ENCODE data around the gene PHLDB3.
"Not testable (repeated sequence)": the region's sequence is repeated elsewhere in the genome, so short reads cannot be mapped to it uniquely, and the experiment has no call there.

The PHLDB3 gene

GRCh38 chr19:43446746-43447489, 57.6 kb downstream of the PHLDB3 start:
- in situ Hi-C loops (cut with MboI; ENCODE audit: low sequenced_read_pairs) = no loop called here

- in situ Hi-C loops (cut with MboI; ENCODE audit: low sequenced_read_pairs) = no loop called here
Measured at GRCh38 chr19:43445426-43445825, 59.1 kb downstream of the PHLDB3 start.

- in situ Hi-C loops (cut with MboI; ENCODE audit: low sequenced_read_pairs) = no loop called here
Measured at GRCh38 chr19:43444531-43445287, 59.8 kb downstream of the PHLDB3 start.

GRCh38 chr19:43444091-43444490, 60.5 kb downstream of the PHLDB3 start:
- in situ Hi-C loops (cut with MboI; ENCODE audit: low sequenced_read_pairs) = not testable (repeated sequence)

- in situ Hi-C loops (cut with MboI; ENCODE audit: low sequenced_read_pairs) = no loop called here
Measured at GRCh38 chr19:43441716-43442115, 62.8 kb downstream of the PHLDB3 start.

GRCh38 chr19:43439709-43440063, 64.9 kb downstream of the PHLDB3 start:
- in situ Hi-C loops (cut with MboI; ENCODE audit: low sequenced_read_pairs) = no loop called here

- in situ Hi-C loops (cut with MboI; ENCODE audit: low sequenced_read_pairs) = no loop called here
Measured at GRCh38 chr19:43439032-43439708, 65.4 kb downstream of the PHLDB3 start.

- in situ Hi-C loops (cut with MboI; ENCODE audit: low sequenced_read_pairs) = no loop called here
Measured at GRCh38 chr19:43438291-43439031, 66.1 kb downstream of the PHLDB3 start.

- in situ Hi-C loops (cut with MboI; ENCODE audit: low sequenced_read_pairs) = no loop called here
Measured at GRCh38 chr19:43437712-43438111, 66.8 kb downstream of the PHLDB3 start.

GRCh38 chr19:43437284-43437683, 67.3 kb downstream of the PHLDB3 start:
- in situ Hi-C loops (cut with MboI; ENCODE audit: low sequenced_read_pairs) = not testable (repeated sequence)

GRCh38 chr19:43435775-43436174, 68.8 kb downstream of the PHLDB3 start:
- in situ Hi-C loops (cut with MboI; ENCODE audit: low sequenced_read_pairs) = no loop called here

- in situ Hi-C loops (cut with MboI; ENCODE audit: low sequenced_read_pairs) = no loop called here
Measured at GRCh38 chr19:43433689-43434088, 70.9 kb downstream of the PHLDB3 start.

- in situ Hi-C loops (cut with MboI; ENCODE audit: low sequenced_read_pairs) = no loop called here
Measured at GRCh38 chr19:43433358-43433673, 71.2 kb downstream of the PHLDB3 start.

- in situ Hi-C loops (cut with MboI; ENCODE audit: low sequenced_read_pairs) = no loop called here
Measured at GRCh38 chr19:43430976-43431375, 73.6 kb downstream of the PHLDB3 start.

GRCh38 chr19:43430142-43430710, 74.3 kb downstream of the PHLDB3 start:
- in situ Hi-C loops (cut with MboI; ENCODE audit: low sequenced_read_pairs) = no loop called here

GRCh38 chr19:43429395-43429794, 75.2 kb downstream of the PHLDB3 start:
- in situ Hi-C loops (cut with MboI; ENCODE audit: low sequenced_read_pairs) = no loop called here

GRCh38 chr19:43425567-43426392, 78.8 kb downstream of the PHLDB3 start:
- in situ Hi-C loops (cut with MboI; ENCODE audit: low sequenced_read_pairs) = no loop called here

Data from hTERT RPE-1 (cell line).